ENCODE measurements around the gene LTK.

The LTK gene

DNA sequence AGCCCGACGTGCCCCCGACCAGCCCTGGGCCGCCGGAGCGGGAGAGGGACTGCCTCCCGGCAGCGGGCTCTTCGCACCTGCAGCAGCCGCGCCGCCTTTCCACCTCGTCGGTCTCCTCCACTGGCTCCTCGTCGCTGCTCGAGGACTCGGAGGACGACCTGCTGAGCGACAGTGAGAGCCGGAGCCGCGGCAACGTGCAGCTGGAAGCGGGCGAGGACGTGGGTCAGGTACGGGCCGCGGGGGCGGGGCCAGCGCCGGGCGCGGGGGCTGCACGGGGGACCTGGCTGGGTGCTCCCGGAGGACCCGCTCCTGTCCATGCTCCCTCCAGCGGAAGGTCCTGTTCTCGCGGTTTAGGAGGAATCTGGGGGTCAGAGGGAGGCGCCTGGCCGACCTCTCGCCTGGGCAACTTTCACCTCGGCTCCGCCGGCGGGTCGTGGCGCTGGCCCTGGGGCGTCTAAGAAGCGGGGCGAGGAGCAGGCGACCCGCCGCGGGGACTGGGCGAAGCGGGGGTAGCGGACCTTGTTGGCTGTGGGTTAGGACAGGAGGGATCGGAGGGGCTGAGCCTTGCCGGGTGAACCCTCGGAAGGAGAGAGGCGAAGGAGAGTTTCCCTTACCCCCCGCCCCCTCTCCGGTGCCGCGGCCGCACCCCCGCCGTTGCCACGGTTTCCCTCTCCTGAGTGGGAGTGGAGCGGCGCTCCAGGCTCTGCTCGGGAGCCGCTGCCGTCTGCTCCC is 19.3 kb downstream of the LTK start:
- DNase-seq (ENCODE audit: low read depth): no peak
- no peak for TF ChIP-seq CTCF (IDR thresholded peaks at IDR 0.05; ENCODE audit: control insufficient read depth, extremely low read depth, insufficient read depth)
- peak overlapping the region; percentile 26; the same call in 1 of the 2 replicates for H3K4me3 ChIP-seq (ENCODE audit: low read depth, low read length)

DNA sequence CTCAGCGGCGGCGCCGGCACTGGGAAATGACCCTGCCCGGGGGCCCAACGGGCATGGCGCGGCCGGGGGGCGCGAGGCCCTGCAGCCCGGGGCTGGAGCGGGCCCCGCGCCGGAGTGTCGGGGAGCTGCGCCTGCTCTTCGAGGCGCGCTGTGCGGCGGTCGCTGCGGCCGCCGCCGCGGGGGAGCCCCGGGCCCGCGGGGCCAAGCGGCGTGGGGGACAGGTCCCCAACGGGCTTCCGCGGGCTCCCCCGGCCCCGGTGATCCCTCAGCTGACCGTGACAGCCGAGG is 19.8 kb downstream of the LTK start:
- H3K4me3 ChIP-seq (ENCODE audit: low read depth, low read length): peak overlapping the region; percentile 26; the same call in 1 of the 2 replicates
- no peak for TF ChIP-seq CTCF (IDR thresholded peaks at IDR 0.05; ENCODE audit: control insufficient read depth, extremely low read depth, insufficient read depth)
- DNase-seq (ENCODE audit: low read depth): no peak

- no peak for TF ChIP-seq CTCF (IDR thresholded peaks at IDR 0.05; ENCODE audit: control insufficient read depth, extremely low read depth, insufficient read depth)
- peak within 1 kb of the TSS; percentile 51 for H3K4me3 ChIP-seq (ENCODE audit: low read depth, low read length)
- no peak for DNase-seq (ENCODE audit: low read depth)
These were observed 20.3 kb downstream of the LTK start, which contains the start of gene ITPKA for GRCh38 chr15:41493205-41493901. Gene ITPKA (plus strand): TSS chr15:41493874. CDS start chr15:41493928, 54 bp downstream.

DNA sequence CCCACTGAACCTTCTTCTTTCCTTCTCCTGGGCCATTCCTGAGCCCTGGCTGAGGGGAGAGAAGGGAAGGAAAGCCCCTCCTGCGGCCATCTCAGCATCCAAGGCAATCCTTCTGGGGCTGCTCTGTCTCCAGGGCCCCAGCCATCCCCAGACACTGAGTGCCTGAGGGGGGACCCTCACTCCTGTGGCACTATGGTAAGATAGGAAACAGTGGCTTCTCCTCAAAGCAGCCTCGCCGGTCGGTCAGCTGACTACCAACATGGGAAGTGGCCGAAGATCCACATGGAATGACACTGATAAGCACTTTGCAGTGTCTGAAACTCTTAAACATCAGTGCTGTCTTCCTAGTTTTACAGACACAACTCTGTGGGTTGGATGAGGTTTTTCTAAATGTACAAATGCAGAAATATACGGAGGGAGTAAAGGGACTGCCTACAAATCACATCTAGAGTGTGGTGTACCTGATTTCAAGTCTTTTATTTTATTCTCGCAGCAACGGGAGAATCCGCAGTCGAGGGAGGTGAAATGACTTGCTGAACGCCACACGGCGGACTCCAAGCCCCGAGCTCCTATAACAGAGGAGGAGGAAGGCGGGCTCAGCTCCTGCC is 20.9 kb downstream of the LTK start:
- no peak for TF ChIP-seq CTCF (IDR thresholded peaks at IDR 0.05; ENCODE audit: control insufficient read depth, extremely low read depth, insufficient read depth)
- no peak for DNase-seq (ENCODE audit: low read depth)
- no peak overlapping the region for H3K4me3 ChIP-seq (ENCODE audit: low read depth, low read length)

DNA sequence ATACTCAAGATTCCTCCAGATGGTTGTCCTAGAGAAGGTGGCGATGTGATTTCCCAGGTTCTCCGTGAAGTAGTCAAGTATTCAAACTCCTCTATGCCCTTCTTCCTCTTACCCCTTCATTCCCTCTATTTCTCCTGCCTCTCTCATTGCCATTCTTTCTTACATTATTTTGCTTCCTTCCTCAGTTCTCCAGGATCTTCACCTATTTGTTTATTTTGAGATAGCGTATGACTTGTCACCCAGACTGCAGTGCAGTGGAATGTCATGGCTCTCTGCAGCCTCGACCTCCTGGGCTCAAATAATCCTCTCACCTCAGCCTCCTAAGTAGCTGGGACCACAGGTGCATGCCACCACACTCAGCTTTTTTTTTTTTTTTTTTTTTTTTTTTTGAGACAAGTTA is 21.7 kb downstream of the LTK start:
- TF ChIP-seq CTCF (IDR thresholded peaks at IDR 0.05; ENCODE audit: control insufficient read depth, extremely low read depth, insufficient read depth): no peak
- no peak overlapping the region for H3K4me3 ChIP-seq (ENCODE audit: low read depth, low read length)
- no peak for DNase-seq (ENCODE audit: low read depth)

- no peak overlapping the region for H3K4me3 ChIP-seq (ENCODE audit: low read depth, low read length)
- no peak for DNase-seq (ENCODE audit: low read depth)
- TF ChIP-seq CTCF (IDR thresholded peaks at IDR 0.05; ENCODE audit: control insufficient read depth, extremely low read depth, insufficient read depth): no peak
These were observed 23.3 kb downstream of the LTK start for GRCh38 chr15:41490355-41490754.

Measured in LNCaP clone FGC (cell line).